NB4 (cell line): ENCODE results near the gene SEMA4B.

Source experiments
- DNase-seq: peaks from one replicate; pipeline ENCODE4 v3.0.0; 2010; ENCODE audit warnings: low read depth
- H3K4me3 ChIP-seq: one replicate; pipeline ENCODE4 v1.5.1; 2011; ENCODE audit warnings: mild to moderate bottlenecking, low read depth, low read length, moderate library complexity
- CTCF ChIP-seq: IDR thresholded peaks from one replicate; pipeline ENCODE4 v1.5.1; 2012; ENCODE audit warnings: low read depth, low read length
- MAX ChIP-seq: IDR thresholded peaks from 2 replicates; pipeline ENCODE4 v1.6.1; 2011; ENCODE audit warnings: low read depth, low read length
- MYC ChIP-seq: IDR thresholded peaks from 2 replicates; pipeline ENCODE4 v1.6.1; 2011; ENCODE audit warnings: low read depth, low read length
- POLR2A ChIP-seq: IDR thresholded peaks from 2 replicates; pipeline ENCODE4 v1.6.1; 2011; ENCODE audit warnings: mild to moderate bottlenecking; ENCODE audit not compliant: insufficient read length; ENCODE audit errors: extremely low read depth

The SEMA4B gene

GRCh38 chr15:90167121-90167520 lies 34.0 kb upstream of the SEMA4B start:
- DNase-seq = no peak
- TF ChIP-seq MYC (no peak), MAX (no peak), POLR2A (no peak), CTCF (no peak)
- H3K4me3 ChIP-seq = no peak overlapping the region

GRCh38 chr15:90171623-90172022 lies 29.5 kb upstream of the SEMA4B start:
- no peak overlapping the region for H3K4me3 ChIP-seq
- TF ChIP-seq CTCF (no peak), MAX (no peak), POLR2A (no peak), MYC (no peak)
- no peak for DNase-seq

- no peak for DNase-seq
- no peak for TF ChIP-seq CTCF
- no peak for TF ChIP-seq MAX
- TF ChIP-seq POLR2A = no peak
- no peak for TF ChIP-seq MYC
- no peak overlapping the region for H3K4me3 ChIP-seq
These were observed 27.8 kb upstream of the SEMA4B start for GRCh38 chr15:90173372-90173771.

- no peak overlapping the region for H3K4me3 ChIP-seq
- TF ChIP-seq MAX (no peak), CTCF (no peak), POLR2A (no peak), MYC (no peak)
- no peak for DNase-seq
These were observed 26.8 kb upstream of the SEMA4B start for GRCh38 chr15:90174140-90174875.

- DNase-seq = no peak
- H3K4me3 ChIP-seq = no peak overlapping the region
- TF ChIP-seq MYC (no peak), CTCF (no peak), MAX (no peak), POLR2A (no peak)
These were observed 24.1 kb upstream of the SEMA4B start for GRCh38 chr15:90177012-90177411.
